Glomerular visceral epithelial cell (primary cell): Measurements from ENCODE around the gene NTRK2.

Experiments used
- DNase-seq: peaks from one replicate; pipeline ENCODE4 v3.0.0-alpha.2; 2016; ENCODE audit errors: extremely low spot score

Gene NTRK2

GRCh38 chr9:84669288-84670137 is at the start of gene NTRK2:
Gene NTRK2, plus strand, starts transcription at chr9:84669729. Its CDS starts 1,020 bp downstream, at chr9:84670749.
- no peak for DNase-seq

- DNase-seq: no peak
Measured at GRCh38 chr9:84620338-84620737, 49.2 kb upstream of the NTRK2 start.

GRCh38 chr9:84621811-84622210 is 47.7 kb upstream of the NTRK2 start:
- DNase-seq: no peak

GRCh38 chr9:84622981-84623380 is 46.5 kb upstream of the NTRK2 start:
- DNase-seq: no peak

GRCh38 chr9:84636436-84636835 is 33.1 kb upstream of the NTRK2 start:
- DNase-seq: no peak

GRCh38 chr9:84642553-84643141 is 26.9 kb upstream of the NTRK2 start:
- DNase-seq: no peak

GRCh38 chr9:84647699-84648098 is 21.8 kb upstream of the NTRK2 start:
- no peak for DNase-seq

GRCh38 chr9:84652496-84653120 is 16.9 kb upstream of the NTRK2 start:
- DNase-seq: no peak

- no peak for DNase-seq
Measured at GRCh38 chr9:84655447-84655846, 14.1 kb upstream of the NTRK2 start.

GRCh38 chr9:84659313-84659712 is 10.2 kb upstream of the NTRK2 start:
- DNase-seq: no peak

- no peak for DNase-seq
Measured at GRCh38 chr9:84659773-84660172, 9.8 kb upstream of the NTRK2 start.

GRCh38 chr9:84667571-84668195 is 1.8 kb upstream of the NTRK2 start:
- DNase-seq: no peak

- peak; percentile 18 for DNase-seq
Measured at GRCh38 chr9:84668196-84669012, 1.1 kb upstream of the NTRK2 start.

GRCh38 chr9:84669013-84669287 is 579 bp upstream of the NTRK2 start:
- no peak for DNase-seq

GRCh38 chr9:84670138-84671041 is 861 bp downstream of the NTRK2 start:
- DNase-seq: no peak

GRCh38 chr9:84671586-84672521 is 2.3 kb downstream of the NTRK2 start:
- DNase-seq: no peak

- DNase-seq: no peak
Measured at GRCh38 chr9:84673806-84674205, 4.3 kb downstream of the NTRK2 start.

GRCh38 chr9:84677080-84677479 is 7.6 kb downstream of the NTRK2 start:
- no peak for DNase-seq

GRCh38 chr9:84679571-84679970 is 10.0 kb downstream of the NTRK2 start:
- DNase-seq: no peak
